ENCODE measurements around the gene TRAM2. TPM values are rescaled to one million over a fixed set of nuclear protein-coding genes. Genes with fewer than 3 reads are reported as not detected.

TRAM2 gene
- total and polyA plus RNA-seq, 8 donors: 22.1 to 38.4 (median 27.4) TPM

DNA sequence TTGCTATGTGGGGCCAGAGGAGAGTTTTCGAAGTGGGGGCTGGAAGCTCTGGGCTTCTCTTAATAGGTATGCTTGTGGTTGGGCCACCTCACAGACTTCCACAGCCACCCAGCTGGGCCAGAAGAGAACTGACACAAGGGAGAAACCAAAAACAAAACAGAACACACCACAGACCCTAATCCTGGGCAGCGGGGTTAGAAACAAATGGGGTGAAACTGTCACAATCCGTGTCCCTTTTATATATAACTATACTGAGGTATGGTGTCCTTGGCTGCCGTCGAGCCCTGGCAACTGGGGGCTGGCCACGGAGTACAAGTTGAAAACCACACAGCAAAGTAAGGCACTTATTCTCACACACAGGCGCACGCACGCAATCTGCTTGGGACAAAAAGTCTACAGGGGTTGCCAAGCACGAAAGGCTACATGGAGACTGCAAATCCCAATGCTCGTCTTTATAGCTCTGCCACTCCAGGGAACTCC, 78.3 kb downstream of the TRAM2 start:
- intact Hi-C loops (cut with DNase I): no loop called here
- Histone ChIP-seq H3K9me3 (no peaks in the 10 kb centered on the region), H3K4me1 (peaks cover 3 to 12% of the 10 kb centered on the region in 2 donors), H3K4me3 (no peak overlapping the region), H3K27ac (no peak overlapping the region), H3K27me3 (no peaks in the 10 kb centered on the region), H3K36me3 (peaks cover 0 to 28% of the 10 kb centered on the region in 2 donors)
- DNase-seq: no peak
- peak; percentile 13 for ATAC-seq
- TF ChIP-seq, protein P1, sequence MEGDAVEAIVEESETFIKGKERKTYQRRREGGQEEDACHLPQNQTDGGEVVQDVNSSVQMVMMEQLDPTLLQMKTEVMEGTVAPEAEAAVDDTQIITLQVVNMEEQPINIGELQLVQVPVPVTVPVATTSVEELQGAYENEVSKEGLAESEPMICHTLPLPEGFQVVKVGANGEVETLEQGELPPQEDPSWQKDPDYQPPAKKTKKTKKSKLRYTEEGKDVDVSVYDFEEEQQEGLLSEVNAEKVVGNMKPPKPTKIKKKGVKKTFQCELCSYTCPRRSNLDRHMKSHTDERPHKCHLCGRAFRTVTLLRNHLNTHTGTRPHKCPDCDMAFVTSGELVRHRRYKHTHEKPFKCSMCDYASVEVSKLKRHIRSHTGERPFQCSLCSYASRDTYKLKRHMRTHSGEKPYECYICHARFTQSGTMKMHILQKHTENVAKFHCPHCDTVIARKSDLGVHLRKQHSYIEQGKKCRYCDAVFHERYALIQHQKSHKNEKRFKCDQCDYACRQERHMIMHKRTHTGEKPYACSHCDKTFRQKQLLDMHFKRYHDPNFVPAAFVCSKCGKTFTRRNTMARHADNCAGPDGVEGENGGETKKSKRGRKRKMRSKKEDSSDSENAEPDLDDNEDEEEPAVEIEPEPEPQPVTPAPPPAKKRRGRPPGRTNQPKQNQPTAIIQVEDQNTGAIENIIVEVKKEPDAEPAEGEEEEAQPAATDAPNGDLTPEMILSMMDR (IDR thresholded peaks at IDR 0.05): no peak

- ATAC-seq: peak; percentile 78
Observed at GRCh38 chr6:52497652-52498408, 79.0 kb downstream of the TRAM2 start.

GRCh38 chr6:52496631-52497030, 80.2 kb downstream of the TRAM2 start:
- no peak overlapping the region for H3K27ac ChIP-seq
- H3K4me3 ChIP-seq: no peak overlapping the region
- peaks cover 0 to 10% of the 10 kb centered on the region in 2 donors for H3K36me3 ChIP-seq
- intact Hi-C loops (cut with DNase I): no loop called here
- peaks cover 3 to 11% of the 10 kb centered on the region in 2 donors for H3K4me1 ChIP-seq
- ATAC-seq (no peak), DNase-seq (no peak)
- H3K27me3 ChIP-seq: no peaks in the 10 kb centered on the region
- TF ChIP-seq, protein P1 (IDR thresholded peaks at IDR 0.05): no peak
- no peaks in the 10 kb centered on the region for H3K9me3 ChIP-seq

More at GRCh38 chr6:52497652-52498408, 79.0 kb downstream of the TRAM2 start:
- Histone ChIP-seq H3K9me3 (no peaks in the 10 kb centered on the region), H3K36me3 (peaks cover 0 to 22% of the 10 kb centered on the region in 2 donors), H3K27ac (no peak overlapping the region), H3K4me1 (peaks cover 3 to 5% of the 10 kb centered on the region in 2 donors), H3K4me3 (no peak overlapping the region), H3K27me3 (no peaks in the 10 kb centered on the region)
- peak in 2 of 4 donors; percentile 35 to 65 for DNase-seq
- TF ChIP-seq, protein P1 (IDR thresholded peaks at IDR 0.05): no peak
- intact Hi-C loops (cut with DNase I): no loop called here

- Histone ChIP-seq H3K36me3 (peaks cover 0 to 10% of the 10 kb centered on the region in 2 donors), H3K4me1 (peaks cover 3 to 15% of the 10 kb centered on the region in 2 donors), H3K27ac (no peak overlapping the region), H3K9me3 (no peaks in the 10 kb centered on the region), H3K4me3 (no peak overlapping the region), H3K27me3 (no peaks in the 10 kb centered on the region)
- TF ChIP-seq, protein P1 (IDR thresholded peaks at IDR 0.05): no peak
- DNase-seq (no peak), ATAC-seq (no peak)
- intact Hi-C loops (cut with DNase I): no loop called here
Observed at GRCh38 chr6:52495922-52496321, 80.9 kb downstream of the TRAM2 start.

DNA sequence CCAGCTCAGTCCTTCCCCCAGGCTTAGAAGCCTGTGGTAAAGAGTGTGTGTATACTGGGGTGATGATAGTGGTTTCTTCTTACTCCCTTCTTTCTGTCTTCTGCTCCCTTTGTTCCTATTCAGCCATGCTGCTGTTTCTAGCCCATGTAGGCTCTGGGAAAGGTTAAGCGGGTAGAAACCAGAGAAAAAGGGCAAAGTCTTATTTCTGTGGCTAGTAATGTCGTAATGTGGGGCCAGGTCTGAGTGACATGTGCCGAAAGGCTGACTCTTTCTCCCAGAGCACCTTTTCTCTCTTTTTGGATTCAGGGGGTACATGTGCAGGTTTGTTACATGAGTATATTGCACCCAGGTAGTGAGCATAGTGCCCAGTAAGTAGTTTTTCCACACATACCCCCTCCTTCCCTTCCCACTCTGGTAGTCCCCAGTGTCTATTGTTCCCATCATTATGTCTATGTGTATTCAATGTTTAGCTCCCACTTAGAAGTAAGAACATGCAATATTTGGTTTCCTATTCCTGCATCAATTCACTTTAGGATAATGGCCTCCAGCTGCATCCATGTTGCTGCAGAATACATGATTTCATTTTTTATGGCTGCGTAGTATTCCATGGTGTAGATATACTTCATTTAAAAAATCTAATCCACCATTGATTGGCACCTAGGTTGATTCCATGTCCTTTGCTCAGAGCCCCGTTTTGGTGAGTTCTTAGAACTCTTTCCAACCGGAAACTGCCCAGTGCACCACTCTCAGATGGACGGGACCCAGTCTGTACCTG, 82.4 kb downstream of the TRAM2 start:
- Histone ChIP-seq H3K4me3 (no peak overlapping the region), H3K27me3 (no peaks in the 10 kb centered on the region), H3K4me1 (peaks cover 3 to 19% of the 10 kb centered on the region in 2 donors), H3K36me3 (peaks cover 0 to 5% of the 10 kb centered on the region in 2 donors), H3K27ac (no peak overlapping the region), H3K9me3 (no peaks in the 10 kb centered on the region)
- intact Hi-C loops (cut with DNase I): no loop called here
- DNase-seq (no peak), ATAC-seq (no peak)
- TF ChIP-seq, protein P1 (IDR thresholded peaks at IDR 0.05): no peak

All from left lung (tissue), 10 donors.